Uterus (tissue), 4 donors: Measurements from ENCODE around the gene ATG2A. TPM values are rescaled to one million over a fixed set of nuclear protein-coding genes. Genes with fewer than 3 reads are reported as not detected.
A peak's percentile ranks its signal among the peaks of the same experiment; 100 is the strongest.

Source experiments
- DNase-seq, 2 donors: peaks; one replicate each; pipeline ENCODE4 v3.0.0-alpha.2; 2019 to 2020
- H3K27ac ChIP-seq, 2 donors: fragments of 200-600 bp; sonication (generic); 1 replicate in 1 of 2; 2 replicates in 1 of 2; pipeline ENCODE4 v1.5.1; 2016 to 2018
- H3K27me3 ChIP-seq, 2 donors: fragments of 200-600 bp; sonication (generic); one replicate each; pipeline ENCODE4 v1.5.1; 2018 to 2019; ENCODE audit warnings: control low read depth in 1 of 2
- H3K36me3 ChIP-seq, 2 donors: fragments of 200-600 bp; sonication (generic); one replicate each; pipeline ENCODE4 v1.5.1; 2019; ENCODE audit warnings: control low read depth in 1 of 2
- H3K4me1 ChIP-seq, 2 donors: fragments of 200-600 bp; sonication (generic); one replicate each; pipeline ENCODE4 v1.5.1; 2018 to 2019; ENCODE audit warnings: control low read depth in 1 of 2
- H3K4me3 ChIP-seq, 2 donors: fragments of 200-600 bp; sonication (generic); 1 replicate in 1 of 2; 2 replicates in 1 of 2; pipeline ENCODE4 v1.5.1; 2018 to 2019; ENCODE audit warnings: mild to moderate bottlenecking in 1 of 2
- H3K9me3 ChIP-seq, 2 donors: fragments of 200-600 bp; sonication (generic); one replicate each; pipeline ENCODE4 v1.5.1; 2019; ENCODE audit warnings: control low read depth in 1 of 2
- CTCF ChIP-seq, 4 experiments: fragments of 200-600 bp in 2 of 4; fragments of 450-650 bp in 2 of 4; sonication (generic) in 2 of 4; IDR thresholded peaks; one replicate each; pipeline ENCODE4 v1.5.1; 2016 to 2019; ENCODE audit warnings: antibody characterized with exemption in 4 of 4, mild to moderate bottlenecking in 2 of 4, moderate library complexity in 1 of 4
- POLR2A ChIP-seq, 2 donors: fragments of 450-650 bp; IDR thresholded peaks; one replicate each; pipeline ENCODE4 v1.6.1; 2016; ENCODE audit warnings: antibody characterized with exemption in 2 of 2, mild to moderate bottlenecking in 1 of 2, moderate library complexity in 1 of 2
- intact Hi-C: fragments of 100-400 bp; cut with DNase I; formaldehyde crosslinking; loops from one replicate; pipeline ENCODE4 v1.15.1; 2023; ENCODE audit warnings: low total_unique reads
- total RNA-seq, 4 donors: library from RNA; depleted of rRNA in 3 of 4; stranded (reverse); fragments of >200 nt in 3 of 4; gene quantifications; one replicate each; pipeline versions ENCODE4 v1.1.0 to v1.2.4, GENCODE V29; 2014 to 2023
- donor health status: DM: yes; HTN: yes; CAD: no.

Gene ATG2A
- total RNA-seq, 4 donors from 2014 or later = 6.8 to 39.6 (median 18.4) TPM

GRCh38 chr11:64861227-64861975 is 55.6 kb downstream of the ATG2A start:
- DNase-seq = no peak
- H3K27me3 ChIP-seq = no peaks in the 10 kb centered on the region
- H3K4me3 ChIP-seq = no peak overlapping the region
- no peaks in the 10 kb centered on the region for H3K9me3 ChIP-seq
- TF ChIP-seq POLR2A (IDR thresholded peaks at IDR 0.05) = no peak
- TF ChIP-seq CTCF (IDR thresholded peaks at IDR 0.05) = no peak
- H3K27ac ChIP-seq = peak overlapping the region; percentile 93 to 97
- H3K36me3 ChIP-seq = no peaks in the 10 kb centered on the region
- H3K4me1 ChIP-seq = peaks cover 11 to 32% of the 10 kb centered on the region in 2 donors
- intact Hi-C loops = no loop called here

DNA sequence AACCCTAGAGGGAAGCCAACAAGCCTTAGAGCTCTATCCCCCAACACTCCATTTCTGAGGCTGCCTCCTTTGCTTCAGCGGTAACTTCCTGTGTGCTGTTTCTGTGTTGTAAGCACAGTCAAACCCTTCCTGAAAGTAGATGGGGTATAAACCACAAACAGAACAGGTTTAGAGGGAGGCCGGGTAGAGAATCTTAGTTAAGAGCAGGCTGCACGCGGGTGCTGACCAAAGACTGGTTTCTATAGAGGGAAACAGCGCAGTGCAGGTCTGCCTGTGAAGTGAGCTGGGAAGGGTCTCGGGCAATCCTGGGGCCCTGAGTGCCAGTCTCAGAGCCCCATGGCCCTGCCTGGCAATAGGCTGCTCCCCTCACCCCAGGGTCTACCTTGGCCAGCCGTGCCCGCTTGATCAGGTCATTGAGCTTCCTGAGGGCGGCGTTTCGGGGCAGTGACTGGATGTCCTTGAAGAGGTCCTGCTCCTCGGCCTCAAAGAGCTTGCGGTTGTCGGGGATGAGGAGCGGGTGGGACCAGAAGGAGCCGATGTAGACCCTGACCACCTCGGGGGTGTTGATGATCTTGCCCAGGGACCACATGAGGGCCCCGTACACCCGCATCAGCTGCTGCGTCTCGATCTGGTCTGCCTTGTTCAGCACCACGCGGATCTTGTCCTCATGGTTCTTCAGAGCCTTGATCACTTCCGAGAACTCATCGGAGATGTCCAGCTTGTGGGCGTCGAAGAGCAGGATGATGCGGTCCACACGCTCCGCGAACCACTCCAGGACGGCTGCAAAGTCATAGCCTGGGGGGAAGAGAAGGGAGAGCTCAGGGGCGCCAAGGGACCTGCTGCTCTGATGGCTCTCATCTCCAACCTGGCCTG is 57.2 kb downstream of the ATG2A start:
- no peaks in the 10 kb centered on the region for H3K9me3 ChIP-seq
- TF ChIP-seq POLR2A (IDR thresholded peaks at IDR 0.05) (no peak), CTCF (IDR thresholded peaks at IDR 0.05) (no peak)
- no peak for DNase-seq
- H3K27me3 ChIP-seq = no peaks in the 10 kb centered on the region
- H3K36me3 ChIP-seq = no peaks in the 10 kb centered on the region
- intact Hi-C loops = no loop called here
- H3K4me3 ChIP-seq = no peak overlapping the region
- peaks cover 15 to 34% of the 10 kb centered on the region in 2 donors for H3K4me1 ChIP-seq
- H3K27ac ChIP-seq = no peak overlapping the region

- no peaks in the 10 kb centered on the region for H3K36me3 ChIP-seq
- no peak for DNase-seq
- TF ChIP-seq CTCF (IDR thresholded peaks at IDR 0.05) (no peak), POLR2A (IDR thresholded peaks at IDR 0.05) (no peak)
- peaks cover 11 to 32% of the 10 kb centered on the region in 2 donors for H3K4me1 ChIP-seq
- intact Hi-C loops = no loop called here
- peak overlapping the region in 1 of 2 donors; percentile 10 for H3K27ac ChIP-seq
- no peaks in the 10 kb centered on the region for H3K9me3 ChIP-seq
- no peak overlapping the region for H3K4me3 ChIP-seq
- no peaks in the 10 kb centered on the region for H3K27me3 ChIP-seq
Measured at GRCh38 chr11:64858467-64859263, 58.3 kb downstream of the ATG2A start.

GRCh38 chr11:64857485-64857884 is 59.5 kb downstream of the ATG2A start:
- H3K27me3 ChIP-seq = no peaks in the 10 kb centered on the region
- intact Hi-C loops = no loop called here
- peaks cover 11 to 20% of the 10 kb centered on the region in 2 donors for H3K4me1 ChIP-seq
- no peaks in the 10 kb centered on the region for H3K9me3 ChIP-seq
- H3K36me3 ChIP-seq = no peaks in the 10 kb centered on the region
- H3K27ac ChIP-seq = peak overlapping the region; percentile 74 to 76
- TF ChIP-seq POLR2A (IDR thresholded peaks at IDR 0.05) (no peak), CTCF (IDR thresholded peaks at IDR 0.05) (no peak)
- no peak overlapping the region for H3K4me3 ChIP-seq
- DNase-seq = no peak
